NCI-H1436 treated with DMSO at 0.1 percent for 48 hours (cell line): ENCODE results near the gene STK16.
"Not testable (repeated sequence)": the region's sequence is repeated elsewhere in the genome, so short reads cannot be mapped to it uniquely, and the experiment has no call there.

Experiments used
- DNase-seq: peaks from one replicate; lab custom pipeline; 2025; lab: John Stamatoyannopoulos, UW

The STK16 gene, protein sequence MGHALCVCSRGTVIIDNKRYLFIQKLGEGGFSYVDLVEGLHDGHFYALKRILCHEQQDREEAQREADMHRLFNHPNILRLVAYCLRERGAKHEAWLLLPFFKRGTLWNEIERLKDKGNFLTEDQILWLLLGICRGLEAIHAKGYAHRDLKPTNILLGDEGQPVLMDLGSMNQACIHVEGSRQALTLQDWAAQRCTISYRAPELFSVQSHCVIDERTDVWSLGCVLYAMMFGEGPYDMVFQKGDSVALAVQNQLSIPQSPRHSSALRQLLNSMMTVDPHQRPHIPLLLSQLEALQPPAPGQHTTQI

DNA sequence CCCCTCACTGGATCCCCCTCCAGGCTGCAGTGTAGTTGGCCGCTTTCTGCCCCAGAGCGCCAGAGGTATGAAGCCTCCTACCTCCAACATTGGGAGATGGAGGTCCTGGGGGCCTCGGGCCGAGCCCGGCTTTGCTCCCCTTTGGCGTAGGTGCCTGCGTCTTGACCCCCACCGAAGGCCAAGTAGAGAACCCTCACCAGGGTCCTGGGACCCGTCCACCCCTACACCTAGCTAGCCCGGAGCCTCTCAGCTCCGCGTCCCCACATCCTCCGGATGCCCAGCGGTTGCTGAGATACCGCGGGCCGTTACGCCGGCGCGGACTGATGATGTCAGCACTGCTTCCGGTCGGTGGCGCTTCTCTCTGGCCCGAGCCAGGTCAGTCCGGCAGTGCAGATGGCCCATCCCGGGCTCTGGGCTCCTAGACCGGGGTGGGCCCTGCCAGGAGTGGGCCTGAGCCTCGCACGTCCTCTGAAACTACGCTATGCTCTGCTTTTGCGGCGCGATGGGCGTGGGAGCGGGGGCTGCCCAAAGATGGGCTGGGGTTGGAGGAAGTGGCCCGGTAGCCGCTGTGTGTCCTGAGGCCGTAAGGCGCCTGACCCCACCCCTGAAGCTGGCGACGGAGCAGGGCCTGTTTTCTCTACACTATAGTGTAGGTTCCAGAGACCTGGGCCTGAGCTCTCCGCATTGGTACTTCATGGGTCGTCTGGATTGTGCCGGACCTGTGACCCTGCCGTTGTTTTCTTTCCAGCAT lies at the start of gene STK16, which contains the start of gene GLB1L:
Gene STK16 (plus strand): TSS at position 332 of the 751 bp plus-strand sequence. CDS start 521 bp downstream, outside the sequence.
Gene GLB1L (minus strand): TSS at position 297 of the 751 bp plus-strand sequence. CDS start 1,871 bp downstream, outside the sequence.
- no peak for DNase-seq

- DNase-seq, result no peak
Observed at GRCh38 chr2:219197388-219197787, 47.9 kb upstream of the STK16 start.

- DNase-seq, result no peak
Observed at GRCh38 chr2:219198974-219199373, 46.3 kb upstream of the STK16 start.

DNA sequence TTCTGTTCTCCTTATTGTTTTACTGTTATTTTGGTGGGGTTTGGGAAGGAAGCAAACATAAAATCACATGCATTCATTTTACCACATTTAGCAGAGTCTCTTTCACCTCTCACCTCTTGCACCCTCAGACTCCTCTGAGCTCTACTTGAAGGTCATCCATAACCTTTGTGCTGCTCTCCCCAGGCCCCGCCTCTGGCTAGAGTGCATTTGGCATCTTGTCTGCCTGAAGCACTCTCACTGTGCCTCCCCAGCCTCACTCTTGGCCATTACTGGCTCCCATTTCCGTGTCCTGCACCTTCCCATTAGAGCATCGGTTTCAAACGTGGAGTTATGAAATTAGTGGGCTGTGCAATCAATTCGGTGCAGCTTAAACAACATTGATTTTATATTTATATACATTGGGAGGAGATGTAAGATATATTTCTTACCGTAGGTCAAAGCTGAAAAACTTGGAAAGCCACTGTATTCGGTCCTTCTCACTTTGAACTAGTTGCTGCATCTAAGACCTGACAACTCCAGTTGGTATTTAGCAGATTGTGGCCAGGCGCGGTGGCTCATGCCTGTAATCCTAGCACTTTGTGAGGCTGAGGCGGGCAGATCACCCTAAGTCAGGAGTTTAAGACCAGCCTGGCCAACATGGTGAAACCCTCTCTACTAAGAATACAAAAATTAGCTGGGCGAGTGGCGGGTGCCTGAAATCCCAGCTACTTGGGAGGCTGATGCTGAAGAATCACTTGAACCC lies 45.6 kb upstream of the STK16 start:
- DNase-seq, result no peak

GRCh38 chr2:219200502-219201326 lies 44.6 kb upstream of the STK16 start:
- DNase-seq, result not testable (repeated sequence)

GRCh38 chr2:219201331-219201730 lies 43.9 kb upstream of the STK16 start:
- DNase-seq, result not testable (repeated sequence)

DNA sequence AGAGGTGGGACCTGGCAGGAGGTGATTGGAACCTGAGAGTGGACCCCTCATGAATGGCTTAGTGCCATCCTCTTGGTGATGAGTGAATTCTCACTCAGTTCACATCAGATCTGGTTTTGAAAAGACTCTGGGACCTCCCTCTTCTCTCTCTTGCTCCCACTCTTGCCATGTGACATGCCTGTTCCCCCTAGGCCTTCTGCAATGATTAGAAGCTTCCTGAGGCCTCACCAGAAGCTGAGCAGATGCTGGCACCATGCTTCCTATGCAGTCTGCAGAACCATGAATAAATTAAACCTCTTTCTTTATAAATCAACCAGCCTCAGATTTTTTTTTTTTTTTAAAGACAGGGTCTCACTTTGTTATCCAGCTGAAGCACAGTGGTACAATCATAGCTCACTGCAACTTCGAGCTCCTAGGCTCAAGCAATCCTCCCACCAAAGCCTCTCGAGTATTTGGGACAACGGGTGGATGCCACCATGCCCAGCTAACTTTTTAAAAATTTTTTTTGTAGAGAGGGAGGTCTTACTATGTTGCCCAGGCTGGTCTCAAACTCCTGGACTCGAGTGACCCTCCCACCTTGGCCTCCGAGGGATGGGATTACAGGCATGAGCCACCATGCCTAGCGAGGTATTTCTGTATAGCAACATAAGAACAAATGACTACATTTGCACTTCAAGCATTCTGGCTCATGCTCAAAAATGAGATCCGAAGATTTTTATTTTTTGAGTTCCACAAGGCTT lies 40.7 kb upstream of the STK16 start:
- DNase-seq, result no peak

DNA sequence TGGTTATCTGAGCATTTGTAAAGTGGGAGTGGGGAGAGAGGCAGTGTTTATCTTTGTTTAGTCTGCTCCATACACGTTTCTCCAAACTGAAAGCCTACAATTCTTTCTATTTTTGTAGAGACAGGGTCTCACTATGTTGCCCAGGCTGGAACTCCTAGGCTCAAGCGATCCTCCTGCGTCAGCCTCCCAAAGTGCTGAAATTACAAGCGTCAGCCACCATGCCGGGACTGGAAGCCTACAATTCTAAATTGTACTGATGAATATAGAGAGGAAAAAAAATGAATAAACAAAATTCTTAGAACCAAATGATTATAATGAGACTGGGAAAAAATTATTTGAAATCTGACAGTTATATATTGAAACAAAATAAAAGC lies 40.1 kb upstream of the STK16 start:
- no peak for DNase-seq

GRCh38 chr2:219205981-219206327 lies 39.3 kb upstream of the STK16 start:
- no peak for DNase-seq

GRCh38 chr2:219206328-219207133 lies 38.7 kb upstream of the STK16 start, which contains the start of gene ZFAND2B:
ZFAND2B (plus strand) TSS chr2:219206782; CDS start chr2:219206988, 206 bp downstream.
- peak; percentile 68 for DNase-seq

- no peak for DNase-seq
Observed at GRCh38 chr2:219207134-219207883, 38.0 kb upstream of the STK16 start.

- DNase-seq, result no peak
Observed at GRCh38 chr2:219207884-219208740, 37.2 kb upstream of the STK16 start.

DNA sequence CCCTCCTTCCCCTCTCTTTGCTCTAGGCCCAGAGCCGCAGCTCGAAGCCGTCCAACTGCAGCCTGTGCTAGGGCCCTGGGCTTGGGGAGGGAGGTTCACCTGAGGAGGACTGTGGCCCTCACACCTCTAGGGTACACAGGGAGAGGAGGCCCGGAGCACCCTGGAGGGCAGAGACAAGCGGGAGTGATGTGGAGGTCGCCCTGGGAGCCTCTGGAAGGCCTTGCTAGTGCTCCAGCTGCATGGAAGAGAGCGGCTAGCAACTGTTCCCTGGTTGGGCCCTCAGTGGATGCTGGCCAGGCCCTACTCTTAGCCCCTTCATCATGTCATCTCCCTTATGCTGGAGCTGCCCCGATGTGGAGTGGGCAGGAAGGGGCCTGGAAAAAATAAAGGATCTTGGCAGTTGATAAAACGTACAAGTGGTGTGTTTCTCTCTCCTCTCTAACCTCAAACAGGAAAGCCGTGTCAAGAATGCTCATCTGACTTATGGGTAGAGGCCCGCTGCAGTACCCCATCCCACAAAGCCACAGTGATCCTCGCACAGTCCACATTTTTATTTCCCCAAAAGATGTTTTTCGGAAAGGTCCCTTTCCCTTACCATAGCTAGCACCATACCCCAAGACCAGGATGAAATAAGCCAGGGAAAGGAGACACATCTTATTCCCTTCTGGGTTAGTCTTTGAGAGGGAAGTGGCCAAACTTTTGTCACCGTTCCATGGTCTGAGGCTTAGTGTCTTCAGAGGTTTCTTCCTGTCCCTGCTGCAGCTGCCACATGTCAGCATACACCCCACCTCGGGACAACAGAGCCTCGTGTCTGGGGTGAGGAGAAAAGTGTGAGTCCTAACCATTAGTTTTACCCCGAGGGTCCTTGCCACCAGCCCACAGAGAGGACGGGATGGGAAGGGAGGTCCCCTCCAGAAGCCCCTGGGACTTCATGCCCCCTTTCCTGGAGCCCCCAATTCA lies 35.8 kb upstream of the STK16 start:
- no peak for DNase-seq

DNA sequence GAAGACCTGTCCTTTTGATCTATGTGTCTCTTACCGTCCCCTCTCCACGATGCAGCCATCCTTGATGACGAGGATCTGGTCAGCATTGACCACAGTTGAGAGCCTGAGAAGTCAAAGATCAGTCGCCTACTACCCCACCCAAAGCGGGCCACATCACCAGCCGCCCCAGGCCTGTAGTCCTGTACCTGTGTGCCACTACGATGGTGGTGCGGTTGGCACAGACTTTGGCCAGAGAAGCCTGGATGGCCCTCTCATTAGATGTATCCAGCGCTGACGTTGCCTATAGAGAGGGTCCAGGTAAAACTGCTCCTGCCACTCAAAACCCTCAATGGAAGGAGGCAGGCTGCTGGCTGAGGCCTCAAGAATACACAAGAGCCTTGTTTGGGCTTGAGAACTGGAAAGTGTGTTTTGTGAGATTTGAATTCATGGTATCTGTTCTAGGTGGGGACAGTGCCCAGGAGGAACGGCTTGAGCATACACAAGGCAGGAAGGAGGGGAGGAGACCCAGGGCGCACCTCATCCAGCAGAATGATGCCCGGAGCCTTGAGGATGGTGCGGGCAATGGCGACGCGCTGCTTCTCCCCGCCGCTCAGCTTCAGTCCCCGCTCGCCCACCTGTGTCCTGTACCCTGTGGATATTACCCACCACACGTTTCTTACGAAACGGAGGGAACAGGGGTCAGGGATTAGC lies 34.9 kb upstream of the STK16 start:
- no peak for DNase-seq

DNA sequence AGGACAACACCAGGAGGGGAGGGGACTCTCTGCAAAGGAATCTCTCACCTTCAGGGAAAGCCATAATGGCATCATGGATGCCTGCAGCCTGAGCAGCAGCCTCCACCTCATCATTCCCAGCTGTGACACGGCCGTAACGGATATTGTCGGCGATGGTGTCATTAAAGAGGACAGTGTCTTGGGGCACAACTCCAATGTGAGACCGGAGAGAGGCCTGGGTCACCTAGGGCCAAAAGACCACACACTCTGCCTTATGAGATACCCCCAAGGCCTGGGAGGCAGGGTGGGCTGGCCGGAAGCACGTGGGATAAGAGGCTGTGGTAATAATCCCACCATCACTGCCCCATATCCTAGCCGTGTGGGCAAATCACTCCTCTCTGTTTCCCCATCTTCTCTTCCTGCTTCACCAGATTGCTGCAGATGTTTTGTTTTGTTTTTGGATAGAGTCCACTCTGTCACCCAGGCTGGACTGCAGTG lies 34.4 kb upstream of the STK16 start:
- no peak for DNase-seq

DNA sequence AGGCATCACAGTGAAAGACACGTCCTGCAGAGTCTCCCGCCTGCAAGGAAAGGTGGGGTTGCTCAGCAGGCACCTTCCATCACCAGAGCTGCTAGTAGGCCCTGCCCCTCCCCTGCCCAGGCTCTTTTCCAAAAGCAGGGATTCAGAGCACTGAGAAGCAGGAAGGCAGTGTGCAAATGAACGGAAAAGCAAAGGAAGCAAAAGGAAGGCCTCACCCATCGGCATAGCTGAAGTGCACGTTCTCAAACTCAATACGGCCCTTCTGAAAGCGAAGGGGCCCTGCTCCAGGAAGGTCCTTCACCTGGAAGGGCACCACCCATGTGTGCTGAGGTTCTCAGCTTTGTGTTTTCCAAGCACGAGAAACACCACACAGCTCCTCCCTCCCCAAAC lies 32.3 kb upstream of the STK16 start:
- DNase-seq, result no peak
